Mammary epithelial cell (primary cell): ENCODE data around the gene SMIM15.

Source experiments
- CTCF ChIP-seq, 2 donors: IDR thresholded peaks in 1 of 2; conservative IDR thresholded peaks in 1 of 2; 2 replicates each; pipeline ENCODE4 v1.5.1; 2011 to 2012; ENCODE audit warnings: inconsistent platforms in 2 of 2, low read length in 2 of 2, mild to moderate bottlenecking in 2 of 2, control low read depth in 1 of 2, low read depth in 1 of 2; ENCODE audit not compliant: insufficient read depth in 1 of 2; ENCODE audit errors: extremely low read depth in 1 of 2
- EZH2 ChIP-seq: IDR thresholded peaks from 2 replicates; pipeline ENCODE4 v1.6.1; 2012; ENCODE audit warnings: low read length, inconsistent platforms, borderline replicate concordance

DNA sequence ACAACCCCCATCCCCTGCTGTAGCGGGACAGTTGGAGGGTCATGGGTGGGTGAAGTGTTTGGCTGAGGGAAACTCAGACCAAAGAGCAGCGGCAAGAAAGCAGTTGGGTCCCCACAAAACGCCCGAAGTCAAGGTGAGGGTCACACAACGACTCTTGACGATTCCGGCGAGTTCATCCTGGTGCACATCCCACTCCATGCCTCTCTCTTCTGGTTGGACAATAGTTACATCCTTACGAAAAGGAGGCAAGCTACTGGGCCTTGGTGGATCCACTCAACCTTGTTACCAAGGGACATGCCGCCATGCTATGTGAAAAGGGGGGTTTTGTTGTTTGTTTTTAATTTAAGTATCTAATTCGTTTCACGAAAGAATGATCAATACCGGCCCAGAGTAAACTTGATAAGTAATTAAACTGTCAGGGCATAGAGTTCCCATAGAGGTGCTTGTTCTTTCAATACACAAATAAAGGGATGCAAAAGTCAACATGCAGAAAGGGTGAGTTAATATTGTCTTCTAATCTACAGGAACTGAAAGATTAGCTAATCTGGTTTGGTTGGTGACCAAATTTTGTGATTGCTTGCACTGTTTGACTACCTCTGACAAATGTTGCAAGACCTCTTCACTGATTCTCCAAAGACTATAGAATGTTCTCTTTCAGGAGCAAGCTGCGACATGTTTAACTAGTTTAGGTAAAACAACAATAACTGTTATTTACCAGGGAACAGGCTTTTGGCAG, 732 bp upstream of the SMIM15 start:
- TF ChIP-seq EZH2: no peak
- TF ChIP-seq CTCF (conservative IDR thresholded peaks at IDR 0.05 in 1 of 2, IDR thresholded peaks at IDR 0.05 in 1 of 2; ENCODE audit: extremely low read depth in 1 of 2, insufficient read depth in 1 of 2, low read depth in 1 of 2, low read length in 2 of 2): no peak
